ENCODE results near the gene PPP1R1B.

PPP1R1B gene

GRCh38 chr17:39617446-39618245, 9.1 kb upstream of the PPP1R1B start:
- peak overlapping the region; percentile 55 for H3K4me3 ChIP-seq (ENCODE audit: low read depth, low read length)
- TF ChIP-seq CTCF (IDR thresholded peaks at IDR 0.05; ENCODE audit: control insufficient read depth, extremely low read depth, insufficient read depth) = no peak
- DNase-seq (ENCODE audit: low read depth) = peak; percentile 47

- H3K4me3 ChIP-seq (ENCODE audit: low read depth, low read length) = peak overlapping the region; percentile 55
- DNase-seq (ENCODE audit: low read depth) = no peak
These were observed 8.4 kb upstream of the PPP1R1B start for GRCh38 chr17:39618246-39618913.

GRCh38 chr17:39618956-39619785, 7.6 kb upstream of the PPP1R1B start:
- TF ChIP-seq CTCF (IDR thresholded peaks at IDR 0.05; ENCODE audit: control insufficient read depth, extremely low read depth, insufficient read depth) = no peak
- peak overlapping the region; percentile 55; the same call in 1 of the 2 replicates for H3K4me3 ChIP-seq (ENCODE audit: low read depth, low read length)
- DNase-seq (ENCODE audit: low read depth) = no peak

More at GRCh38 chr17:39618246-39618913, 8.4 kb upstream of the PPP1R1B start:
- no peak for TF ChIP-seq CTCF (IDR thresholded peaks at IDR 0.05; ENCODE audit: control insufficient read depth, extremely low read depth, insufficient read depth)

GRCh38 chr17:39619786-39620101, 7.0 kb upstream of the PPP1R1B start:
- no peak for TF ChIP-seq CTCF (IDR thresholded peaks at IDR 0.05; ENCODE audit: control insufficient read depth, extremely low read depth, insufficient read depth)
- H3K4me3 ChIP-seq (ENCODE audit: low read depth, low read length) = no peak overlapping the region
- no peak for DNase-seq (ENCODE audit: low read depth)

- TF ChIP-seq CTCF (IDR thresholded peaks at IDR 0.05; ENCODE audit: control insufficient read depth, extremely low read depth, insufficient read depth) = peak; percentile 100
- no peak for DNase-seq (ENCODE audit: low read depth)
- H3K4me3 ChIP-seq (ENCODE audit: low read depth, low read length) = no peak overlapping the region
These were observed 5.0 kb upstream of the PPP1R1B start for GRCh38 chr17:39621523-39622379.

GRCh38 chr17:39622380-39623006, 4.3 kb upstream of the PPP1R1B start:
- no peak overlapping the region for H3K4me3 ChIP-seq (ENCODE audit: low read depth, low read length)
- no peak for TF ChIP-seq CTCF (IDR thresholded peaks at IDR 0.05; ENCODE audit: control insufficient read depth, extremely low read depth, insufficient read depth)
- no peak for DNase-seq (ENCODE audit: low read depth)

All from LNCaP clone FGC (cell line).